IPS DF 19.7 (cell line): Measurements from ENCODE around the gene RTN4.

ENCODE experiments used
- DNase-seq: peaks from one replicate; pipeline ENCODE4 v3.0.0-alpha.2; 2013; ENCODE audit warnings: low read depth, low spot score

The RTN4 gene

DNA sequence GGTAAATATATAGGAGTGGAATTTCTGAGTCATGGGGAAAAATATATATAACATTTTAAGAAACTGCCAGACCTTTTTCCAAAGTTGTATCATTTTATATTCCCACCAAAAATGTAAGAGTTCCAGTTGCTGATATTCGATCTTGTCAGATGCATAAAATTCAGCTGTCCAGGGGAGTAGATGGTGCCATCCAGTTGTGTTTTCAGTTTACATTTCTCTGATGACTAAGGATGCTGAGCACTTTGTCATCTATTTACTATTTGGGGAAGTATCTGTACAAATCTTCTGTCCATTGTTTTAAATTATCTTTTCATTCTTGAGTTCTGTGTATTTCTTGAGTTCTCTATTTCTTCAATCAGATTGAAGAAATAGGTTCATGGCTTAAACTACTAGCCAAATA lies 126.1 kb downstream of the RTN4 start:
- DNase-seq, result no peak
